MG63 (cell line): ENCODE data around the gene FTO. TPM values are rescaled to one million over a fixed set of nuclear protein-coding genes. Genes with fewer than 3 reads are reported as not detected.

ENCODE experiments used
- DNase-seq: peaks from one replicate; pipeline ENCODE4 v3.0.0-alpha.2; 2020
- H3K27me3 ChIP-seq: fragments of 250-450 bp; sonication (Bioruptor Pico); 2 replicates; pipeline ENCODE4 v1.5.1; 2020; ENCODE audit warnings: mild to moderate bottlenecking, moderate library complexity
- H3K36me3 ChIP-seq: fragments of 250-450 bp; sonication (Bioruptor Pico); 2 replicates; pipeline ENCODE4 v1.5.1; 2020; ENCODE audit warnings: mild to moderate bottlenecking, moderate library complexity
- H3K4me3 ChIP-seq: fragments of 250-450 bp; sonication (Bioruptor Pico); 2 replicates; pipeline ENCODE4 v1.5.1; 2020; ENCODE audit warnings: mild to moderate bottlenecking, moderate library complexity
- H3K9me3 ChIP-seq: fragments of 250-450 bp; sonication (Bioruptor Pico); 2 replicates; pipeline ENCODE4 v1.5.1; 2020; ENCODE audit warnings: mild to moderate bottlenecking, moderate library complexity
- total RNA-seq: library from RNA; depleted of rRNA; stranded (reverse); fragments of >200 nt; shearing (Covaris generic); gene quantifications from 2 replicates; pipeline ENCODE4 v1.2.3, GENCODE V29; 2014; ENCODE audit warnings: low replicate concordance

The FTO gene
- total RNA-seq, 1 experiment from 2014 or later: 88.6 TPM

- H3K9me3 ChIP-seq: no peaks in the 10 kb centered on the region
- H3K4me3 ChIP-seq: no peak overlapping the region
- H3K36me3 ChIP-seq: peaks cover 2% of the 10 kb centered on the region; the same call in 1 of the 2 replicates
- DNase-seq: no peak
- H3K27me3 ChIP-seq: no peaks in the 10 kb centered on the region
Observed at GRCh38 chr16:54073356-54073755, 369.4 kb downstream of the FTO start.

GRCh38 chr16:54075446-54075845 lies 371.5 kb downstream of the FTO start:
- Histone ChIP-seq H3K9me3 (no peaks in the 10 kb centered on the region), H3K4me3 (no peak overlapping the region), H3K27me3 (no peaks in the 10 kb centered on the region), H3K36me3 (peaks cover 2% of the 10 kb centered on the region; the same call in 1 of the 2 replicates)
- DNase-seq: no peak

GRCh38 chr16:54076006-54076504 lies 372.1 kb downstream of the FTO start:
- H3K36me3 ChIP-seq: peaks cover 1% of the 10 kb centered on the region; the same call in 1 of the 2 replicates
- H3K27me3 ChIP-seq: no peaks in the 10 kb centered on the region
- no peak for DNase-seq
- no peaks in the 10 kb centered on the region for H3K9me3 ChIP-seq
- H3K4me3 ChIP-seq: no peak overlapping the region

- Histone ChIP-seq H3K9me3 (no peaks in the 10 kb centered on the region), H3K4me3 (no peak overlapping the region), H3K36me3 (peaks cover 5% of the 10 kb centered on the region; the same call in 1 of the 2 replicates), H3K27me3 (no peaks in the 10 kb centered on the region)
- DNase-seq: peak; percentile 79
Observed at GRCh38 chr16:54077050-54077821, 373.3 kb downstream of the FTO start.

- peak; percentile 91 for DNase-seq
- Histone ChIP-seq H3K9me3 (no peaks in the 10 kb centered on the region), H3K4me3 (no peak overlapping the region), H3K27me3 (no peaks in the 10 kb centered on the region), H3K36me3 (peaks cover 5% of the 10 kb centered on the region; the same call in 1 of the 2 replicates)
Observed at GRCh38 chr16:54080524-54081008, 376.6 kb downstream of the FTO start.

- H3K27me3 ChIP-seq: no peaks in the 10 kb centered on the region
- H3K9me3 ChIP-seq: no peaks in the 10 kb centered on the region
- H3K36me3 ChIP-seq: no peaks in the 10 kb centered on the region
Observed at GRCh38 chr16:54086791-54087190, 382.8 kb downstream of the FTO start.

GRCh38 chr16:54090602-54091001 lies 386.6 kb downstream of the FTO start:
- DNase-seq: no peak
- H3K36me3 ChIP-seq: no peaks in the 10 kb centered on the region; the same call in 1 of the 2 replicates
- no peak overlapping the region for H3K4me3 ChIP-seq
- no peaks in the 10 kb centered on the region for H3K9me3 ChIP-seq
- H3K27me3 ChIP-seq: no peaks in the 10 kb centered on the region

More at GRCh38 chr16:54086791-54087190, 382.8 kb downstream of the FTO start:
- no peak for DNase-seq
- H3K4me3 ChIP-seq: no peak overlapping the region

- Histone ChIP-seq H3K9me3 (no peaks in the 10 kb centered on the region; the same call in 1 of the 2 replicates), H3K27me3 (no peaks in the 10 kb centered on the region), H3K4me3 (no peak overlapping the region), H3K36me3 (peaks cover 3% of the 10 kb centered on the region; the same call in 1 of the 2 replicates)
- DNase-seq: peak; percentile 35
Observed at GRCh38 chr16:54093281-54093680, 389.3 kb downstream of the FTO start.

- H3K36me3 ChIP-seq: peaks cover 3% of the 10 kb centered on the region; the same call in 1 of the 2 replicates
- no peak overlapping the region for H3K4me3 ChIP-seq
- DNase-seq: no peak
- H3K9me3 ChIP-seq: no peaks in the 10 kb centered on the region; the same call in 1 of the 2 replicates
- H3K27me3 ChIP-seq: no peaks in the 10 kb centered on the region
Observed at GRCh38 chr16:54094641-54095040, 390.7 kb downstream of the FTO start.

GRCh38 chr16:54096607-54097006 lies 392.7 kb downstream of the FTO start:
- no peak for DNase-seq
- H3K27me3 ChIP-seq: no peaks in the 10 kb centered on the region
- no peak overlapping the region for H3K4me3 ChIP-seq
- peaks cover 3% of the 10 kb centered on the region; the same call in 1 of the 2 replicates for H3K36me3 ChIP-seq
- H3K9me3 ChIP-seq: no peaks in the 10 kb centered on the region; the same call in 1 of the 2 replicates

GRCh38 chr16:54097774-54098173 lies 393.8 kb downstream of the FTO start:
- DNase-seq: no peak

GRCh38 chr16:54098247-54098646 lies 394.3 kb downstream of the FTO start:
- DNase-seq: no peak
- H3K9me3 ChIP-seq: no peaks in the 10 kb centered on the region; the same call in 1 of the 2 replicates

More at GRCh38 chr16:54097774-54098173, 393.8 kb downstream of the FTO start:
- Histone ChIP-seq H3K4me3 (no peak overlapping the region), H3K9me3 (no peaks in the 10 kb centered on the region; the same call in 1 of the 2 replicates), H3K36me3 (peaks cover 3% of the 10 kb centered on the region; the same call in 1 of the 2 replicates), H3K27me3 (no peaks in the 10 kb centered on the region)

GRCh38 chr16:54099627-54100026 lies 395.7 kb downstream of the FTO start:
- H3K27me3 ChIP-seq: no peaks in the 10 kb centered on the region
- no peak overlapping the region for H3K4me3 ChIP-seq
- H3K36me3 ChIP-seq: peaks cover 3% of the 10 kb centered on the region; the same call in 1 of the 2 replicates
- no peaks in the 10 kb centered on the region; the same call in 1 of the 2 replicates for H3K9me3 ChIP-seq
- no peak for DNase-seq

More at GRCh38 chr16:54098247-54098646, 394.3 kb downstream of the FTO start:
- Histone ChIP-seq H3K36me3 (peaks cover 3% of the 10 kb centered on the region; the same call in 1 of the 2 replicates), H3K27me3 (no peaks in the 10 kb centered on the region), H3K4me3 (no peak overlapping the region)

GRCh38 chr16:54102888-54103866 lies 399.2 kb downstream of the FTO start:
- Histone ChIP-seq H3K36me3 (no peaks in the 10 kb centered on the region), H3K27me3 (no peaks in the 10 kb centered on the region), H3K9me3 (no peaks in the 10 kb centered on the region), H3K4me3 (no peak overlapping the region)
- DNase-seq: no peak

- no peaks in the 10 kb centered on the region for H3K36me3 ChIP-seq
- no peaks in the 10 kb centered on the region for H3K27me3 ChIP-seq
- no peak overlapping the region for H3K4me3 ChIP-seq
Observed at GRCh38 chr16:54106057-54106456, 402.1 kb downstream of the FTO start.

GRCh38 chr16:54107583-54108202 lies 403.7 kb downstream of the FTO start:
- Histone ChIP-seq H3K9me3 (no peaks in the 10 kb centered on the region), H3K27me3 (no peaks in the 10 kb centered on the region), H3K36me3 (peaks cover 12% of the 10 kb centered on the region), H3K4me3 (no peak overlapping the region)
- no peak for DNase-seq

More at GRCh38 chr16:54106057-54106456, 402.1 kb downstream of the FTO start:
- H3K9me3 ChIP-seq: no peaks in the 10 kb centered on the region
- no peak for DNase-seq
